ENCODE data around the gene SOX2.

DNA sequence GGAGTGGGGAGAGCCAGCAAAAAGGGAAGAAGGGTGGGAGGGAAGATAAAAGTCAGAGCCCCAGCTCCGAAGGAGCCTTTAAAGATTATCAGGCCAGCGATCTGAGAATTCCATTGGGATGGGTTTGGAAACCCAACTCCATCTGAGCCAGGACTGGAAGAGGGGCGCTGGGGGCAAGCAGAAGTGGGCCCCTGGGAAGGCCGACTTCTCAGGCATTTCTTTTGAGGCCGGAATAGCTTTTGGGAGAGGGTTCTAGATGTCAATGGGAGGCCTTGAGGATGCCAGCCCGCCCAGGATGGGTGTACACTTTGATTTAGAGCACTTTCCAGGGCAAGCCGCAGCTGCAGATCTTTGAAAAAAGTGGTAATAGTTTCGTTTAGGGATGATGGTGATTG is 6.6 kb upstream of the SOX2 start:
- TF ChIP-seq, protein P1, sequence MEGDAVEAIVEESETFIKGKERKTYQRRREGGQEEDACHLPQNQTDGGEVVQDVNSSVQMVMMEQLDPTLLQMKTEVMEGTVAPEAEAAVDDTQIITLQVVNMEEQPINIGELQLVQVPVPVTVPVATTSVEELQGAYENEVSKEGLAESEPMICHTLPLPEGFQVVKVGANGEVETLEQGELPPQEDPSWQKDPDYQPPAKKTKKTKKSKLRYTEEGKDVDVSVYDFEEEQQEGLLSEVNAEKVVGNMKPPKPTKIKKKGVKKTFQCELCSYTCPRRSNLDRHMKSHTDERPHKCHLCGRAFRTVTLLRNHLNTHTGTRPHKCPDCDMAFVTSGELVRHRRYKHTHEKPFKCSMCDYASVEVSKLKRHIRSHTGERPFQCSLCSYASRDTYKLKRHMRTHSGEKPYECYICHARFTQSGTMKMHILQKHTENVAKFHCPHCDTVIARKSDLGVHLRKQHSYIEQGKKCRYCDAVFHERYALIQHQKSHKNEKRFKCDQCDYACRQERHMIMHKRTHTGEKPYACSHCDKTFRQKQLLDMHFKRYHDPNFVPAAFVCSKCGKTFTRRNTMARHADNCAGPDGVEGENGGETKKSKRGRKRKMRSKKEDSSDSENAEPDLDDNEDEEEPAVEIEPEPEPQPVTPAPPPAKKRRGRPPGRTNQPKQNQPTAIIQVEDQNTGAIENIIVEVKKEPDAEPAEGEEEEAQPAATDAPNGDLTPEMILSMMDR (IDR thresholded peaks at IDR 0.05; ENCODE audit: poor library complexity): no peak
- TF ChIP-seq EZH2phosphoT487 (IDR thresholded peaks at IDR 0.05; ENCODE audit: low read depth, severe bottlenecking, unreplicated experiment): no peak
- TF ChIP-seq EZH2 (IDR thresholded peaks at IDR 0.05; ENCODE audit: borderline replicate concordance): no peak
